Measurements from ENCODE around the gene ACOT6.
"Not testable (repeated sequence)": the region's sequence is repeated elsewhere in the genome, so short reads cannot be mapped to it uniquely, and the experiment has no call there.

DNA sequence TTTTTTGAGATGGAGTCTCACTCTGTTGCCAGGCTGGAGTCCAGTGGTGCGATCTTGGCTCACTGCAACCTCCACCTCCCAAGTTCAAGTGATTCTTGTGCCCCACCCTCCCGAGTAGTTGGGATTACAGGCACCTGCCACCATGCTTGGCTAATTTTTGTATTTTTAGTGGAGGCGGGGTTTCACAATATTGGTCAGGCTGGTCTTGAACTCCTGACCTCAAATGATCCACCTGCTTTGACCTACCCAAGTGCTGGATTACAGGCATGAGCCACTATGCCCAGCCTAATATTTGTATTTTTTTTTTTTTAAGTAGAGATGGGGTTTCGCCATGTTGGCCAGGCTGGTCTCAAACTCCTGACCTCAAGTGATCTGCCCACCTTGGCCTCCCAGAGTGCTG is 38.6 kb upstream of the ACOT6 start:
- TF ChIP-seq, protein P1, sequence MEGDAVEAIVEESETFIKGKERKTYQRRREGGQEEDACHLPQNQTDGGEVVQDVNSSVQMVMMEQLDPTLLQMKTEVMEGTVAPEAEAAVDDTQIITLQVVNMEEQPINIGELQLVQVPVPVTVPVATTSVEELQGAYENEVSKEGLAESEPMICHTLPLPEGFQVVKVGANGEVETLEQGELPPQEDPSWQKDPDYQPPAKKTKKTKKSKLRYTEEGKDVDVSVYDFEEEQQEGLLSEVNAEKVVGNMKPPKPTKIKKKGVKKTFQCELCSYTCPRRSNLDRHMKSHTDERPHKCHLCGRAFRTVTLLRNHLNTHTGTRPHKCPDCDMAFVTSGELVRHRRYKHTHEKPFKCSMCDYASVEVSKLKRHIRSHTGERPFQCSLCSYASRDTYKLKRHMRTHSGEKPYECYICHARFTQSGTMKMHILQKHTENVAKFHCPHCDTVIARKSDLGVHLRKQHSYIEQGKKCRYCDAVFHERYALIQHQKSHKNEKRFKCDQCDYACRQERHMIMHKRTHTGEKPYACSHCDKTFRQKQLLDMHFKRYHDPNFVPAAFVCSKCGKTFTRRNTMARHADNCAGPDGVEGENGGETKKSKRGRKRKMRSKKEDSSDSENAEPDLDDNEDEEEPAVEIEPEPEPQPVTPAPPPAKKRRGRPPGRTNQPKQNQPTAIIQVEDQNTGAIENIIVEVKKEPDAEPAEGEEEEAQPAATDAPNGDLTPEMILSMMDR (IDR thresholded peaks at IDR 0.05), result not testable (repeated sequence)
- TF ChIP-seq POLR2A (IDR thresholded peaks at IDR 0.05), result not testable (repeated sequence)
